IgD-negative memory B cell (primary cell): ENCODE data around the gene CEP170B. TPM values are rescaled to one million over a fixed set of nuclear protein-coding genes. Genes with fewer than 3 reads are reported as not detected.
"Not testable (repeated sequence)": the region's sequence is repeated elsewhere in the genome, so short reads cannot be mapped to it uniquely, and the experiment has no call there.

ENCODE experiments used
- H3K27ac Mint-ChIP-seq, 3 donors: one replicate each; pipeline ENCODE4 v1.8.0; 2020 to 2022; ENCODE audit warnings: mild to moderate bottlenecking in 3 of 3, mixed read lengths in 3 of 3, moderate library complexity in 1 of 3
- H3K27me3 Mint-ChIP-seq: one replicate; pipeline ENCODE4 v1.8.0; 2021; ENCODE audit warnings: mixed read lengths
- H3K36me3 Mint-ChIP-seq: one replicate; pipeline ENCODE4 v1.8.0; 2020; ENCODE audit warnings: mild to moderate bottlenecking, mixed read lengths
- H3K4me1 Mint-ChIP-seq, 3 donors: one replicate each; pipeline ENCODE4 v1.8.0; 2020 to 2022; ENCODE audit warnings: mixed read lengths in 3 of 3, mild to moderate bottlenecking in 1 of 3
- H3K4me3 Mint-ChIP-seq, 4 donors: one replicate each; pipeline ENCODE4 v1.8.0; 2020 to 2022; ENCODE audit warnings: mild to moderate bottlenecking in 4 of 4, mixed read lengths in 4 of 4, moderate library complexity in 3 of 4
- H3K9me3 Mint-ChIP-seq, 3 donors: one replicate each; pipeline ENCODE4 v1.8.0; 2020 to 2021; ENCODE audit warnings: mixed read lengths in 3 of 3, mild to moderate bottlenecking in 1 of 3
- polyA plus RNA-seq: library from polyadenylated mRNA; unstranded; fragments of 300-500 nt; fragmentation: Illumina TruSeq; gene quantifications from one replicate; pipeline ENCODE4 v1.2.3, GENCODE V29; 2021

Gene CEP170B
- polyA plus RNA-seq, 1 donor from 2014 or later: not detected

DNA sequence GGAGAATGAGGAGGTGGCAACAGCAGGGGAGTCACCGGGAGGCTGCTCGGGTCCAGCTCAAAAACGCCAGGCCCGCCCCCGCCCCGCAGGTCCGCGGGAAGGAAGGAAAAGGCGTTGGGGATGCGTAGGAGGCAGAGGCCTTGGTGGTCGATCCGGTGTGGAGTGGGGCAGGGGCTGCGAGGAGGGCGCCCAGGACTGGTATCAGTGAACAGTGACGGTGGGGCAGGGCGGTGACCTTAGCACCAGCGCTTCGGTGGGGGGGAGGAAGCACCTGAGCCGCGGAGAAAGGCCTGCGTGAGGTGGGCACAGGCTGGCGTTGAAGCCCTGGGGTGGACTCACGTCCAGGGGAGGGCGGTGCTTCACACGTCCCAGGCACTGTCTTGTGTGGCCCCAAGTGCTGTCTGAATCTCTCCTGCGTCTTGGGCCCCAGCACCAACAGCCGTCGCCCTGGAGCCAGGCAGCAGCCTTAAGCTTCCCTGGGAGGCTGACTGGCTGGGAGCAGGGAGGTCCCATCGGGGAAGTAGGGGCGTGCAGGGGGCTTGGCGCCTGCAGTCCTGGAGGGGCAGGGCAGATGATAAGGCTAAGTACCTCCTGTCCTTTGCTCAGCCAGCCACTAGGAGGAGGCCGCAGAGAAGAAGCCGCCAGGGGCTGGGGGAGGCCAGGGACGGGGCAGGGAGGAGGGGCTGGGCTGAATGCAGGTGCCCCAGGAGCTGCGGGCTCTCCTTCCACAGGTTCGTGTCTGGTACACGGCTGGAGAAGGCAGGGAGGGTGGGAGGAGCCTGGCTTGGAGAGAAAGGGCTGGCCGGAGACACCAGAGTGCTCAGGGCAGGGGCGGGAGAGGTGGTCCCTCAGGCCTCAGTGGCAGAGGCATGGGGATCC lies 37.7 kb upstream of the CEP170B start:
- Mint-ChIP-seq H3K36me3 (no peaks in the 10 kb centered on the region), H3K27ac (peak overlapping the region; percentile 7 to 84 (median 73)), H3K9me3 (peaks cover 0 to 4% (median 0%) of the 10 kb centered on the region in 3 donors), H3K4me1 (peaks cover 5 to 9% (median 8%) of the 10 kb centered on the region in 3 donors), H3K4me3 (peak overlapping the region; percentile 67 to 86 (median 78)), H3K27me3 (peaks cover 12% of the 10 kb centered on the region)

DNA sequence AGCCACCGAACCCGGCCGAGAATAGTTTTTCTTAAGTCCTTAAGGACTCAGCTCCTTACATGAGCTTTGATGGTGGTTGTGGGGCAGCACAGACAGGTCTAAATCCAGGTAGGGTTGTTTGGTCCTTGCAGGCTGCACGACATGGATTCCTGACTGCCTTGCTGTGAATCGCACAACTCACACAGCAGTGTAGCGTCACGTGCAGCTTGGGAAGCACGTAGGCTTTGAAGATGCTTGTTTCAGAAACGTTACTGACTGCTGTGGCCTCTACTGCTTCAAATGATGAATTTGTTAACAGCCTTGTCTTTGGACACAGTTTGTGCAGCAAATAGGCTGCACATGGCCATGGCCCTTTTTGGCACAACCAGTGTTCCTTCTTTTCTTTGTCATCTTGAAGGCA lies 34.3 kb upstream of the CEP170B start:
- H3K27ac Mint-ChIP-seq: no peak overlapping the region
- peaks cover 3 to 5% (median 4%) of the 10 kb centered on the region in 3 donors for H3K4me1 Mint-ChIP-seq
- H3K36me3 Mint-ChIP-seq: no peaks in the 10 kb centered on the region
- H3K4me3 Mint-ChIP-seq: no peak overlapping the region
- no peaks in the 10 kb centered on the region for H3K9me3 Mint-ChIP-seq
- peaks cover 3% of the 10 kb centered on the region for H3K27me3 Mint-ChIP-seq

DNA sequence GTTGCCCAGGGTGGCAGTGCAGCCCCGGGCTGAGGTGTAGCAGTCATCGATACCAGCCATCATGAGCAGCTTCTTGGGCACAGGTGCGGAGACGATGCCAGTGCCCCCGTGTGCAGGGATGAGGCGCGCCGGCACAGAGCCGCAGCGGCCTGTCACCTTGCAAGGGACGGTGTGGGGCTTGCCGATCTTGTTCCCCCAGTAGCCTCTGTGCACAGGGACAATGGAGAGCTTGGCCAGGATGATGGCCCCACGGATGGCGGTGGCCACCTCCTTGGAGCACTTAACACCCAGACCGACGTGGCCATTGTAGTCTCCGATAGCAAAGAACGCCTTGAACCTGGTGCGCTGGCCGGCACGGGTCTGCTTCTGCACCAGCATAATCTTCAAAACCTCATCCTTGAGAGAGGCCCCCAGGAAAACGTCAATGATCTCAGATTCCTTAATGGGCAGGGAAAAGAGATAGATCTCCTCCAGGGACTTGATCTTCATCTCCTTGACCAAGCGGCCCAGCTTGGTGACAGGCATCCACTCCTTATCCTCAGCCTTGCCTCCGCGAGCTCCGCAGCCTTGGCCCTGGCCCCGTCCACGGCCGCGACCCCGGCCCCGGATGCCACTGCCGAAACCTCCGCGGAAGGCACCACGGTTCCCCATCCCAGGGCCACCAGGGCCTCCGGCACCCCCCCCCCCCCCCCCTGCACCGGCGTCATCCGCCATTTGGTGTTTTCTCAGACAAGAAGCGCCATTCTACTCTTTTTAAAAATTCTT lies 28.7 kb upstream of the CEP170B start:
- not testable (repeated sequence) for H3K27me3 Mint-ChIP-seq, H3K4me1 Mint-ChIP-seq, H3K9me3 Mint-ChIP-seq, H3K4me3 Mint-ChIP-seq, H3K27ac Mint-ChIP-seq, H3K36me3 Mint-ChIP-seq

DNA sequence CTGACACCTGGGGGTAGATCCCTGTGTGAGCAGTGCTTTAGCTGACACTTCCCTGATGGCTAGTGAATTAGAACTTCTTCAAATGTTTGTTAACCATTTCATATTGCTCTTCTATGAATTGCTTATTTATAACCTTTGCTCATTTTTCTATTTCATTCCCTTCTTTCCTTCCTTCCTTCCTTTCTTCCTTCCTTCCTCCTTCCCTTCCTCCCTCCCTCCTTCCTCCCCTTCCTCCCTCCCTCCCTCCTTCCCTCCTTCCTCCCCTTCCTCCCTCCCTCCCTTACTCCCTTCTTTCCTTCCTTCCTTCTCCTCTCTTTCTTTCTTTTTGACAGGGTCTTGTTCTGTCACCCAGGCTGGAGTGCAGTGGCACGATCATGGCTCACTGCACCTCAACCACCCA lies 23.3 kb upstream of the CEP170B start:
- no peaks in the 10 kb centered on the region for H3K36me3 Mint-ChIP-seq
- peaks cover 0 to 4% (median 0%) of the 10 kb centered on the region in 3 donors for H3K4me1 Mint-ChIP-seq
- H3K4me3 Mint-ChIP-seq: no peak overlapping the region
- H3K9me3 Mint-ChIP-seq: peaks cover 0 to 1% (median 0%) of the 10 kb centered on the region in 3 donors
- peaks cover 34% of the 10 kb centered on the region for H3K27me3 Mint-ChIP-seq
- peak overlapping the region in 1 of 3 donors; percentile 60 for H3K27ac Mint-ChIP-seq

DNA sequence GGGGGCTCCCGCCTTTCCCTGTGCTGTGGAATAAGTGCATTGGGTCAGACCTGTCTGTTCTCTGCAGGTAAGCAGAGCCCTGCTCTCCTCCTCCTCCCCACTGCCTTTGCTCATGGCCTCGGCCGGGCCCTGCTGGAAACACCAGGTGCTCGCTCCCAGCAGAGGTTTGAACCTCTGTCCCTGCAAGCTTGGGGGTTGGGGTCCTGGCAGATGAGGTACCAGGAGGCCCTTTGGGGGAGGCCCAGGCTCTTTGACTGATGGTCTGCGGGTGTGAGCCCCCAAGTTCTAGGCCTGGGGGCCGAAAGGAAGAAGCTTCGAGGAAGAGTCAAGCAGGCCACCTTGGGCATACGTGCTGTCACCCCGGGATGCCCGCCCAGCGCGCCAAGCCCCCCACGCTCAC lies 22.1 kb upstream of the CEP170B start:
- H3K9me3 Mint-ChIP-seq: peaks cover 0 to 1% (median 0%) of the 10 kb centered on the region in 3 donors
- H3K4me1 Mint-ChIP-seq: peaks cover 0 to 4% (median 0%) of the 10 kb centered on the region in 3 donors
- no peaks in the 10 kb centered on the region for H3K36me3 Mint-ChIP-seq
- no peak overlapping the region for H3K27ac Mint-ChIP-seq
- peaks cover 37% of the 10 kb centered on the region for H3K27me3 Mint-ChIP-seq
- H3K4me3 Mint-ChIP-seq: peak overlapping the region in 1 of 4 donors; percentile 32

DNA sequence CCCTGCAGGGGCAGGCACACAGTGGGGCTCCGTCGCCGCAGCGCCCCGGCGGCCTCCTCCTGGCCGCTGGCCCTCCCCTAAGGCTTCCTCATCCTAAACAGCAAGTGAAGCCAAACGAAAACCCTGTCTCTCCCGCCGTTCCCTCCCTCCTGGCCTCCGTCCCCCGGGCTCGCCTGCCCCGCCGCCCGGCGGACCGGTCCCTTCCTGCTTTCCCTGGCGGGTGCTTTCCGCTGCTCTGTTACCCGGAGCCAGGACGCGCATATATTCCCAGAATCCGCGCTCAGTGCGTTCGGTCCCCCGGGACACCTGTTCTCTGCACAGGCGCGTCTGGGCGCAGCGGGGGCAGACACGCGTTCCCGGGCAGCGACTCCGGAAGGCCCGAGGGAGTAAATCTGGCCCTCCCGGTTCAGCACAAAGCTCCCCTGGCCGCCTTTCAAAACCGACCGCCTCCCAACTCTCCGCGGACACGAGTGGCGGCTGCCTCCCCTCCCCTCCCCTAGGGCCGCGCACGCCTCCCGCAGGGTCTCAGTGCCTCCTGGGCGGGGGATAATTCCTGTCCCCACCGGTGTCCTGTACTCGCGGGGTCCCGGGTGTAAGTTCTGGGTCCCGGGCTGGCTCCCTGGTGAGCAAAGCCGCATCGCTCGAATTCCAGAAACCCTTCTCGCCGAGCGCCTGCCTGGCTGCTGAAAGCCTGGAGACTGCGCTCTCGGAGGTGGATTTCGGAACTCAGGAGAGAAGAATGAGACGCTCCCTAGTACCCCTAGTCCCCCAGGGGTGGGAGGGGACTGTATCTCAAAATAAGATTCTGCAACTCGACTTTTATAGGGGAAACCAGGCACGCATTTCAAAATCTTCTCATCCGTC lies 21.4 kb upstream of the CEP170B start:
- Mint-ChIP-seq H3K36me3 (no peaks in the 10 kb centered on the region), H3K4me1 (peaks cover 0 to 4% (median 0%) of the 10 kb centered on the region in 3 donors), H3K27me3 (peaks cover 38% of the 10 kb centered on the region), H3K9me3 (peaks cover 0 to 1% (median 0%) of the 10 kb centered on the region in 3 donors), H3K4me3 (peak overlapping the region in 2 of 4 donors; percentile 70 to 84), H3K27ac (no peak overlapping the region)

DNA sequence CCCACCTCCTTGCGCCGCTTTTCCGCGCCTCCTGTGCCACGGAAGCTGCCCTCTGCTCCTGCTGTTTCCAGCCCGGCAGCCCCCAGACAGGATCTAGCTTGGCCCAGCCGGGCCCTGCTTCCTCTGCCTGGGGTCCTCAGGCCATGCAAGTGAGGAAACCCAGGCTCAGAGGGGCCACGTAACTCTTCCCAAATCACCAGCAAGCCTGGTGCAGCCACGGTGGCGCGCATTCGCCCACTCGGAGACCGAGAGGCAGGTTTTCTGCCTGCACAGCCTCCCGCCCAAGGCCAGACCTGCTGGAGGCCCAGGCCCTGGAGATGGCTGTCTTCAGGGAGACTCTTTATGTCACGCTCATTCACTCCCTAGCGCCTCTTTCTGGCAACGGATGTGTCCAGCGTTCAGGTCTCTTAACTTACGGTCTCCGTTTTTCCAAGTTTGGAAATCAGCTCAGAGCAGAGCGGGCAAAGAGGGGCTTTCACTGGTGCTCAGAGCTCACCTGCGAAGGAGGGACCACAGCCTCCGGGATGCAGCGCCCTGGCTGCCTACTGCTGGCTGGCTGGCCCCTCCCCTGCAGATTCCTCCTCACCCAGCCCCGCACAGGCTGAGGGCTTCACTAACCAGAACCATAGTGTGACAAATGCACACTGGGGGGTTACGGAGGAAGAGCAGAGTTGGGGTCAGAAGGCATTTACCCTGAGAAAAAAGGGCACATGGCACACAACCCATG lies 20.6 kb upstream of the CEP170B start:
- Mint-ChIP-seq H3K4me1 (peaks cover 0 to 4% (median 0%) of the 10 kb centered on the region in 3 donors), H3K9me3 (no peaks in the 10 kb centered on the region), H3K36me3 (no peaks in the 10 kb centered on the region), H3K4me3 (peak overlapping the region in 2 of 4 donors; percentile 52 to 70), H3K27ac (no peak overlapping the region), H3K27me3 (peaks cover 38% of the 10 kb centered on the region)

DNA sequence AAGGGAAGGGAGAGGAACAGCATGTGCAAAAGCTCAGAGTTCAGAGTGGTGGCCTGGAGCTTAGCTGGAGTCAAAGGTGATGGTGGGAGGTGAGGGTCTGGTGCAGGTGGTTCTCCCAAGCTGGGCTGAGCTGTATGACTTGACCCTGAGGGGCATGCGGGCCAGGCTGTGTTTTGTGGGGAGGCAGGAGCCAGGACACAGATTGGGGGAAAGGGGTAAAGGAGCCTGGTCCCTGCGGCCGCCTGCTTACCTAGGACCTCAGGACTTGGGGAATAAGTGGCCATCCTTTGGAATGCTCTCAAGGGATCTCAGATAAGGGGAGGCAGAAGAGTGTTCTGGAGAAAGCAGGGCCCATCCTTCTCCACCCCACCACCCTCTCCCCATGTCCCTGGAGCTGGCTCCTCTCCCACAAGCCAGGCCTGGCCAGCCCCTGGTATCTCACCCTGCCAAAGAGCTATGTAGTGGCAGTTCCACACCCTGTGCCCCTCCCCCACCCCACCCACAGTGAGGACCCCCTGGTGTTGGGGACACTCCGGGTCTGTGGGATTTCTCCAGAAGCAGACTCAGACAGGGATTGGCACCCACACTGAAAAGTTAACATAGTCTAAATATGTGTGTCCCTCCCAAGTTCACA lies 19.9 kb upstream of the CEP170B start:
- H3K9me3 Mint-ChIP-seq: no peaks in the 10 kb centered on the region
- peaks cover 38% of the 10 kb centered on the region for H3K27me3 Mint-ChIP-seq

DNA sequence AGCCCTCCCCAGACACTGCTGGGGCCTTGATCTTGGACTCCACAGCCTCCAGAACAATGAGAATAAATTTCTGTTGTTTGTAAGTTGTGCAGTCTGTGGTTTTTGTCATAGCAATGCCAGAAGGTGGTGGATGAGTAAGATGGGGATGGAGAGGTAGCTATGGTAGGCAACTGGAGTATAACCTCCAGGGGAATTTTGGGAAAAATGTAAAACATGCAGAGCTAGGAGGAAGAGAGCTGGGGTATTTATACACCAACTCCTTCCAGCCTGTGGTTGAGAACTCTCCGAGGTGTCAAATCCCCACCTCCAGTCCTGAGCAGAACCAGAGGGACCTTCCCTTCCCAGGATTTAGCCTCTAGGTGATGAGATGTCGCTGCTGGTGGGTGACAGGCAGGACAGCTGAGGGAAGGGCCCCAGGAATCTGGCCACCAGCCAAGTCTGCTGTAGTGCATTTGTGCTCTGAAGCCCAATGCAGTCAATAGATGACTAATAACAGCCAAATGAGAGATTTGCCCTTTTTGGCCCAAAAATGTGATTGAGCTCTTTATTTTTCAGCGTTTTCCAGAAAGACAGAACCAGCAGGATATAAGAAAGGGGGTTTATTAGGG lies 19.1 kb upstream of the CEP170B start:
- no peak overlapping the region for H3K27ac Mint-ChIP-seq
- no peaks in the 10 kb centered on the region for H3K36me3 Mint-ChIP-seq
- no peaks in the 10 kb centered on the region for H3K9me3 Mint-ChIP-seq
- peaks cover 0 to 4% (median 0%) of the 10 kb centered on the region in 3 donors for H3K4me1 Mint-ChIP-seq
- H3K4me3 Mint-ChIP-seq: peak overlapping the region in 1 of 4 donors; percentile 12
- peaks cover 38% of the 10 kb centered on the region for H3K27me3 Mint-ChIP-seq

More for the DNA sequence above, 19.9 kb upstream of the CEP170B start:
- Mint-ChIP-seq H3K36me3 (no peaks in the 10 kb centered on the region), H3K27ac (no peak overlapping the region), H3K4me1 (peaks cover 0 to 4% (median 0%) of the 10 kb centered on the region in 3 donors), H3K4me3 (no peak overlapping the region)

DNA sequence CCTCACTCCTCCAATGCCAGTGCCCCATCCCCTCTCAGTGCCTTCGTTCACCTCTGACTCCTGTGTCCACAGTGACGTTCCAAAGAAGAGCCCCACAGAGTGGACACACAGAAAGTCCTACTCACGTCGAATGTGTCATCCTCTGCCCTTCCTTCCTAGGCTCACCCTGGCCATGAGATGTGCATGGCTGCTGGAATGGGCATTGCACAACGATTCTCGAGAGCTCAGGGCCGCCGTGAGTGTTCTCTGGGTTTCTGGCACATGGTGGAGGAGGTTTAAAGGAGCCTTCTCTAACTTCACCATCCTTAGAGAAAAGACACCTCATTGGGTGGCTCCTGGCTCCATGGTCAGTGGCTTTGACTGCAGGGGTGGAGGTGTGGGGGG lies 12.8 kb upstream of the CEP170B start:
- Mint-ChIP-seq H3K27ac (no peak overlapping the region), H3K27me3 (peaks cover 3% of the 10 kb centered on the region), H3K36me3 (peaks cover 1% of the 10 kb centered on the region), H3K9me3 (no peaks in the 10 kb centered on the region), H3K4me3 (no peak overlapping the region), H3K4me1 (no peaks in the 10 kb centered on the region)

DNA sequence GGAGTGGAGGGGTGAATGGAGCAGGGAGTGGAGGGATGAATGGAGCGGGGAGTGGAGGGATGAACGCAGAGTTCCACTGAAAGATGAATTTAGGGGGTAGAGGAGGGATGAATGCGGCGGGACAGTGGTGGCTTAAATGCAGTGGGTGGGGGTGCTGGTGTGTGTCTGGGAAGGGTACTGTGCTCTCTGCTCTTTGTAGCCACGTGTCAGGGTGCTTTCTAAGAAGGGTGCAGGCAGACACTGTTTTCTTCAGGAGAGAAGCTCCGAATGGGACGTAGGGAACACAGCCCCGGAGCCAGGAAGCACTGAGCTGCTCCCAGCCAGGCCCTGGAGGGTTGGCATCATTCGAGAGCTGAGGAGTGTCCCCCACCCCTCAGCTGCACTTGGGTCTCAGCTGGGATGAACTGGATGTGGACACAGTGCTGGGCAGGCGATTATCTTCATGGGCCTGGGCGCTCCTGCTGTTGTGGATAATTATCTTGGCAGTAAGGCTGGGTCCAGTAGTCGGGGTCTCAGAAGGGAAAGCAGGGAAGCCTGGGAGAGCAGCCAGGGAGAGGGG lies 9.5 kb upstream of the CEP170B start:
- Mint-ChIP-seq H3K4me3 (no peak overlapping the region), H3K27me3 (peaks cover 2% of the 10 kb centered on the region), H3K9me3 (no peaks in the 10 kb centered on the region), H3K4me1 (no peaks in the 10 kb centered on the region), H3K27ac (no peak overlapping the region), H3K36me3 (peaks cover 1% of the 10 kb centered on the region)

DNA sequence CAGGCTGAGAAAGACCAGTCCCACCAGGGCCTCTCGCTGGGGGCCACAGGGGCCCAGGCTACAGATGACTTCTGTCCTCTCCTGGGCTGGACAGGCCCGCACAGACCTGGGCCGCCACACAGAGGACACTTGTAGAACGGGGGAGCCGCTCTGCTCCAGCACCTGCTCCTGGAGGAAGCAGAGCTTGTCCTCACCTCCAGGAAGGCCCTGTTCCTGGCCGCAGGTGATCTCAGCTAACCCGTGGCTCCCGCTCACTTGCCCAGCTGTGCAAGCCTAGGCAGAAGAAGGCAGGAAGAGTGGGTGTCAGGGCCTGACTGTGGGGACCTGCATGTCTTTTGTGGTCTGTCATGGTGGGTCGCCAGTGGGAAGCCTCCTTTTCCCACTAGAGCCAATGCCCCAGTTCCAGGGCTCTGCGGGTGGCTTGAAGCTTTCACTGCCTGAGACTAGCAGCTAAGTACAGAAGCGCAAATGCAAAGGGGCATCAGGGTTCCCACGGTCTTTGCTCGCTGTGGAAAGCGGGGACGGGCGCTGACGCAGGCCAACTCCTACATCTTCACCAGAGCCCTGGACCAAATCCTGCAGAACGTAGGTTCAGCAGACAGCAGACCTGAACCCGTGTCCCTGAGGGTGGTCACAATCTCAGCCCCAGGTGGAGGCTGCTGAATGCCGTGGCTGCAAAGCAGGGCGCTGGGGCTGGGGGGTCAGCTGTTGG lies 8.8 kb upstream of the CEP170B start:
- H3K4me3 Mint-ChIP-seq: no peak overlapping the region
- H3K27me3 Mint-ChIP-seq: peaks cover 2% of the 10 kb centered on the region
- H3K4me1 Mint-ChIP-seq: no peaks in the 10 kb centered on the region
- H3K9me3 Mint-ChIP-seq: no peaks in the 10 kb centered on the region
- H3K36me3 Mint-ChIP-seq: peaks cover 1% of the 10 kb centered on the region
- H3K27ac Mint-ChIP-seq: no peak overlapping the region
